GM15510 (cell line): ENCODE measurements around the gene SUSD1.

Source experiments
- POLR2A ChIP-seq: IDR thresholded peaks from 3 replicates; pipeline ENCODE4 v1.6.1; 2011; ENCODE audit warnings: borderline replicate concordance; ENCODE audit not compliant: insufficient read length; ENCODE audit errors: extremely low read depth

SUSD1 gene

DNA sequence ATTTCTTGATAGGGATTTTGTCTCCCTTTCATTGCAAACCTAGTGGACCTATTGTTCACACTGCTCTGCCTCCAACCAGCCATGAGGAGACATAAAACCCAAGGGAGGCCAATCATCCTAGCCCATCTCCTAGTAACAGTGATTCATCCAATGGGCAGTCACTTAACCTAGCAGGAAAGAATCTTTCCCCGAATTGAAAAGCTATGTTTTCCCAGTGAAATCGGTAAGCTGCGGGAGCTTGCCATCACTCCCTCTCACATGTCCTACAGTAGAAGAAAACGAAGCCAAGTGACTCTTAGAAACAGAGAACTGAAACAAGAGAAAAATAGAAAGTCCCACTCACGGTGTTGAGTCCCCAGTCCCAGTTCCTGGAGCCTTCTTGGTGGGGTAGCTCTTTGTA lies 123.3 kb downstream of the SUSD1 start:
- no peak for TF ChIP-seq POLR2A

- no peak for TF ChIP-seq POLR2A
These were observed 124.3 kb downstream of the SUSD1 start for GRCh38 chr9:112050544-112051475.

DNA sequence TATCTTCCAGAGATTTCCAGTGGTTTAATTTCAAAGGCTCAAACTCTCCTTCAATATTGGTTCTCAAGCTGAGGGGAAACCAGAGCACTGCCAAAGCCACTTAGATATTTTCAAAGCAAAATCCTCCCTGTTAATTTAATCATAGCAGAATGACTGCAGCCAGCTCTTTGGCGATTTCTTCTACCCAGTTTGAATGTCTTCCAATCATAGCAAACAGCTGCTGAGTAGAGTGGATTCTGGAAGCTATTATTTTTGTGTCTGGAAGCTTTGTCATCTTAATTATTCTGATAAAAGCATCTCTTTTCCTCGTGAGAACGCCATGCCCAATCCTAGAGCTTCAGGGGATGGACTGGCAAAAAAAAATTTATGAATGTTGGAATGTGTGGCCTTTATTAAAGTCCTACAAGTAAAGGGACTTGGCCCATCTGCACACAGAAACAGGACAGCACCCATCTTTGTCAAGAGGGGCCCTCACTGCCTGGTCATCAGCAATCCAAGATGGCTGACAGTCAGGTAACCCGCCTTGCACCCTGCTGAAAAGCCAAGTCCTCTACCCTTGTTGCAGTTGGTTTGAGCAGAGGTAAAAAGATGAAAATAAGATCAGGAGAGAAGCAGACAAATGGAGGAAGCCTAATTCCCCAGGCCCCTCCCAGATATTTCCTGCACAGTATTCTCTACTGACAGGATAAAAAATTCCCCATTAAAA lies 125.1 kb downstream of the SUSD1 start:
- no peak for TF ChIP-seq POLR2A

GRCh38 chr9:112048924-112049691 lies 126.0 kb downstream of the SUSD1 start:
- TF ChIP-seq POLR2A: no peak

DNA sequence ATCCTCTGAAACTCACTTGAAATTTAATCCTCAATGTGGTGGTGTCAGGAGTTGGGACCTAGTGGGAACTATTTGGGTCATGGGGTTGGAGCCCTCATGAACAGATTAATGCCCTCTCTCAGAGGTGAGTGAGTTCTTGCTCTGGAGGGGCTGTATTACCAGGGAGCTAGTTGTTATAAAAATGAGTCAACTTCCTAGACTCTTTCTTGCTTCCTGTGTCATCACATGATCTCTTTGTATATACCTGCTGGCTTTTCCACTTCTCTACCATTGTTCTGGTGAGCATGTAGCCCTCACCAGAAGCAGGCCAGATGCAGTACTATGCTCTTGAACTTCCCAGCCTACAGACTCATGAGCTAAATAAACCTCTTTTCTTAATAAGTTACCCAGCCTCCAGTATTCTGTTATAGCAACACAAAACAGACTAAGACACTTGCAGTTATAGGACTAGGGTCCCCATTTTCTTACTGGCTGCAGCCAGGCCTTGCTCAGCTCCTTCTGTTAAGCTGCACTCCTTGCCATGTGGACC lies 127.5 kb downstream of the SUSD1 start:
- TF ChIP-seq POLR2A: no peak

DNA sequence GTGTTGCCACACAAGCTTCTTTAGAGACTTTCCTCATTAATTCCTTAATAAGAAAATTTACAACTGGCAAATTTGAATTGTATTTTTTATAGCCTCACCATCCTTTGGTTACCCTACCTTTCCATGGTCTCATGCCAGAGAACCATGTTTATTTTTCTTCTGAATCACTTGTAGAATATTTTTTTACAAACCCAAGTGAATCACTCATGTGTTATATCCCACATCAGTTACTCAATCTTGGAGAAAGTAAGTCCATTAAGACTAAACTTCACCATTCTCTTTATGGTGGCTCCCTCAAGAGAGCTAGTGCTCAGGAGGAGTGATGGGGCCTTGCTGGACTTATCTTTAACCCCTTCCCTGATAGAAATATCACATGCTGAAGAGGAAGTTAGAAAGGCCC lies 128.9 kb downstream of the SUSD1 start:
- no peak for TF ChIP-seq POLR2A

DNA sequence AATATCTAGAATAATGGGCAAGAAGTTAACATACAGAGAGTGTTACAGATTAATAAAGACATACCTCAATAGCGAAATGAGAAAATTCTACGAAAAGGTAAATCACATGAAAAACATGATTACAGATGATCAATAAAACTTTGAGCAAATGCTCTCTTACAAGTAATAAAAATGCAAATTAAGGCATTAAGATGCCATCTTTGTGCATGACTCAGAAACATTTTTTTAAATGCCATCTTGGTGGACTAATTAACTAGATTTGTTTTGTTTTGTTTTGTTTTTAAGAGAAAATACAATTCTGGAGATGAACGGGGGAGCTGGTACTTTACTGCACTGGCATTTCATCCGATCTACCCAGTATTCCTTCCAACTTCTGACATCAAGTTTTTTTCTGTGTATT lies 130.2 kb downstream of the SUSD1 start:
- no peak for TF ChIP-seq POLR2A

- no peak for TF ChIP-seq POLR2A
These were observed 130.9 kb downstream of the SUSD1 start for GRCh38 chr9:112044186-112044585.

GRCh38 chr9:112043423-112043822 lies 131.7 kb downstream of the SUSD1 start:
- no peak for TF ChIP-seq POLR2A

DNA sequence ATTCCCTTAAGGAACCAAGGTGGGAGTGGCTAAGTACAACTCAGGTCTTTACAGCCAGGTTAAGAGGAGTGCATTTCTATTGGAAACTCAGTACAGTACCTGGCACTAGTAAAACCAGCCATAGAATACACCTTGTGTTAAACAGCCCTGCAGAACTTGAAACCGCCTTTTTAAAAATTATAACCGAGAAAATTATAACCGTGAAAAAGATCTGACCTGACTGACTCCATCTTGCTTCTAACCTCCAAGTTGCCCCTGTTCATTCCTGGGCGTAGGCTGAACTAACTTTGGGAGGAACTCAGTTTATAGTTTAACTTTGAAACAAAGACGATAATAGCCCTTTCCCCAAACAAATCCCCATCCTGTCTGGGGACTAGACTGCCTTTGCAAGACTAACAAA lies 132.3 kb downstream of the SUSD1 start:
- TF ChIP-seq POLR2A: no peak

DNA sequence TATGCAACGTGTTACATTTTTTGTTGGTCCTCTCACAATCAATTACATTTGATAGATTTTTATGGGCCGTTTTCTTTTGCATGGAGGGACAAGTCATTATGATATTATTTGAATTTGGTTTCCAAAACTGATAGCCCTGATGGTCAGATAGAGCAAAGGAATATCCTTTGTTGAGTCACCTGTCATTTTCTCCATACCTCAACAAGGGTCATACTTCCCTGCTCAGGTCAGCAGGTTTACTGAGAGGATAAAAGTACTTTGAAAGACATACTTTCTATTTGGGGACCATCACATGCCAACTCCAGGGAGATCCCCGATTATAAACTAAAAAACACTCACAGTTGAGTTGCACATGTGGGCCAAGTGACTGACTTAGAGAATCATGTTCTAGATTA lies 132.9 kb downstream of the SUSD1 start:
- no peak for TF ChIP-seq POLR2A

DNA sequence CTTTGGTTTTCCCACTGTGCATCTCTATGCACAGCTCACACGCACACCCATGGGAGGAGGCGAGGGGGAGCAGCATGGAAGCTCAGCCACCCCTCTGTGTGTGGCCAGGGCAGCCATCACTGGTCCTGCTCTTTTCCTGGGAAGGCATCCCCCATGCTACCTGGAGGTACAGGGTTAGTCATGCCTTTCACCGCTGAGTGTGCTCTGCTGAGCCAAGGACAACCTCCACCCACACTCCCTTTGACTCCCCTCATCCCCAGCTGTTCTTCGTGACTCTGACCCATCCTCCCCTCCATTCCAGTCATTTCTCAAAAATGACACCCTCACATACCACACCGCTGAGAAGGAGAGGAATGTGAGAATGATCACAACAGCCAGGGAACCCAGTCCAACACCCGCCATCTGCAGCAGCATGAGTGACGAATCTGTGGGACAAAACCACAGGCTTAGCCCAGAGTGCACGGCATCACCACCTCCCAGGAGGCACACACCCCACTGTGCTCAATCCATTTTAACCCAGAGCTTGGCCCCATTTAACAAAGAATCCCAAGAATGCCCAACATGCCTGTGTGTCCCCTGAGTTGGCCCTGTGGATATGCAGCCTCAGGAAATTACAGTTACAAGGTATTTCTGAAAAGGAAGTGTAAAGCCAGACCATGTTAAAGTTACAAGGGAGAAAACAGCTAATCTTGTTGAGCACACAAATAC lies 133.4 kb downstream of the SUSD1 start:
- no peak for TF ChIP-seq POLR2A

GRCh38 chr9:112041199-112041535 lies 133.9 kb downstream of the SUSD1 start:
- TF ChIP-seq POLR2A: no peak

DNA sequence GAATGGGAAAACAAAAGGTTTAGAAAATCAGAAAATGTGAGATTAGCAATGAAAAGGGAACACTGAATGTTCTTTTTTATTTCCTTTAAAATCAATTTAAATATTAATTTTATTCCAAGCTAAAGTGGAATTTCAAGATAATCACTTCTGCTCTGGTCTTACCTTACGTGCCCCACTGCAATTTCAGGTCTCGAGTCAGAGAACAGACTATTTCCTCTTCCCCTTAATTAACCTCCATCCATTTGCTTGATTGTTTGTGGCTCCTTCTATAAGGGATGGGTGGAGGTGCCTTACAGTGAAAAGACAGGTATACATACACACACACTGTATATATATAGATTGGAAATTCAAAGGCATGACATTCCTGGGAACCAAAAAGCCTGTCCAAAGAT lies 137.1 kb downstream of the SUSD1 start:
- TF ChIP-seq POLR2A: no peak
